Measurements from ENCODE around the gene EIF4ENIF1.

Gene EIF4ENIF1

GRCh38 chr22:31393893-31394292 is 95.7 kb downstream of the EIF4ENIF1 start:
- DNase-seq (ENCODE audit: extremely low read depth, low read depth) = no peak
- H3K4me3 ChIP-seq (replicated peaks; ENCODE audit: low read depth, low read length) = no peak overlapping the region
- TF ChIP-seq CTCF (IDR thresholded peaks at IDR 0.05; ENCODE audit: low read depth, low read length, missing control alignments) = no peak
